ENCODE measurements around the gene SLCO1A2. TPM values are rescaled to one million over a fixed set of nuclear protein-coding genes. Genes with fewer than 3 reads are reported as not detected.

The SLCO1A2 gene
- total RNA-seq, 1 experiment from 2014 or later = not detected

DNA sequence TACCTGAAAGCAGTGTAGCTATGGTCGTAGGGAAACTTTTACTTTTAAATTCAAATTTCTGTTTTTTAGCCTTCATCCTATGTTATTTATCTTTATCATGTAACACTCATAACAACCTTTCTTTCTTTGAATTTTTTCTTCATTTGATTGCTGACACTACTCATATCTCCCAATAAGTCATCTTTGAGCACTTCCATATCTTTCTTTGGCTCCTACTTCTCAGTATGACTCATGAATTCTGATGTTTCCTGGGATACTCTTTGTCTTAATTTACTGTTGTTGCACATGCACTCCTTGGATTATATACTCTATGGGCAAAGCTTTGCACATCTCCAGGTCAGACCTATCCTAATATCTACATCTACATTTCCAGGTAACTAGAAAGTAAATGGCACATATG is 19.9 kb upstream of the SLCO1A2 start:
- no TSS peak for BruUV-seq (replicated peaks)
- TF ChIP-seq, protein P1, sequence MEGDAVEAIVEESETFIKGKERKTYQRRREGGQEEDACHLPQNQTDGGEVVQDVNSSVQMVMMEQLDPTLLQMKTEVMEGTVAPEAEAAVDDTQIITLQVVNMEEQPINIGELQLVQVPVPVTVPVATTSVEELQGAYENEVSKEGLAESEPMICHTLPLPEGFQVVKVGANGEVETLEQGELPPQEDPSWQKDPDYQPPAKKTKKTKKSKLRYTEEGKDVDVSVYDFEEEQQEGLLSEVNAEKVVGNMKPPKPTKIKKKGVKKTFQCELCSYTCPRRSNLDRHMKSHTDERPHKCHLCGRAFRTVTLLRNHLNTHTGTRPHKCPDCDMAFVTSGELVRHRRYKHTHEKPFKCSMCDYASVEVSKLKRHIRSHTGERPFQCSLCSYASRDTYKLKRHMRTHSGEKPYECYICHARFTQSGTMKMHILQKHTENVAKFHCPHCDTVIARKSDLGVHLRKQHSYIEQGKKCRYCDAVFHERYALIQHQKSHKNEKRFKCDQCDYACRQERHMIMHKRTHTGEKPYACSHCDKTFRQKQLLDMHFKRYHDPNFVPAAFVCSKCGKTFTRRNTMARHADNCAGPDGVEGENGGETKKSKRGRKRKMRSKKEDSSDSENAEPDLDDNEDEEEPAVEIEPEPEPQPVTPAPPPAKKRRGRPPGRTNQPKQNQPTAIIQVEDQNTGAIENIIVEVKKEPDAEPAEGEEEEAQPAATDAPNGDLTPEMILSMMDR (IDR thresholded peaks at IDR 0.05; ENCODE audit: unreplicated experiment) = no peak
- ChIA-PET CTCF (no interaction called here), POLR2A (interaction anchor here (0.6 kb wide), 1 partner anchor 16 kb away, joined by 3 read pairs; no protein-coding TSS in a partner anchor)
- Mint-ChIP-seq H3K4me1 (ENCODE audit: insufficient read depth, unreplicated experiment) (no peaks in the 10 kb centered on the region), H3K9me3 (ENCODE audit: unreplicated experiment) (no peaks in the 10 kb centered on the region), H3K4me3 (ENCODE audit: unreplicated experiment) (no peak overlapping the region), H3K36me3 (ENCODE audit: insufficient read depth, unreplicated experiment) (no peaks in the 10 kb centered on the region), H3K27me3 (ENCODE audit: insufficient read depth, unreplicated experiment) (peaks cover 78% of the 10 kb centered on the region), H3K27ac (ENCODE audit: low read depth, unreplicated experiment) (no peak overlapping the region)
- intact Hi-C loops (cut with micrococcal nuclease) = no loop called here
- DNase-seq (ENCODE audit: unreplicated experiment) = no peak

DNA sequence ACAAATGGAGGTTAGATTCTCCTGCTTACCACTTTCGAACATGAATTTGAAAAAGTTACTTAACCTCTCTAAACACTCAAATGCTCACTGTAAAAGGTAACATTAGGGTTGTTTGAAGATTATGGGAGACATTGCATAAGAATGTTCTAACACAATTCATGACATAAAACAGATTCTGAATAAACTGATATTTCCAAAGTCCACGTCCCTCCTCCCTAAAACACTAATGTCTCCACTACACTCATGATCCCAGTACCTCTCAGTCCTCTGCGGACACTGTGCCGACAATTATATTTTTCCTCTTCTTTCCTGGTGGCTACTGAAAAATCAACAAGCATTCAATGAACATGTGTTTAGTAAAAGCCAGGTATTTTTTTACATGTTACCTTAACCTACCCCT is 19.2 kb upstream of the SLCO1A2 start:
- peaks cover 78% of the 10 kb centered on the region for H3K27me3 Mint-ChIP-seq (ENCODE audit: insufficient read depth, unreplicated experiment)
- no TSS peak for BruUV-seq (replicated peaks)
- no peak for DNase-seq (ENCODE audit: unreplicated experiment)
- ChIA-PET POLR2A (no interaction called here), CTCF (no interaction called here)
- TF ChIP-seq, protein P1 (IDR thresholded peaks at IDR 0.05; ENCODE audit: unreplicated experiment) = no peak
- no peak overlapping the region for H3K27ac Mint-ChIP-seq (ENCODE audit: low read depth, unreplicated experiment)
- H3K9me3 Mint-ChIP-seq (ENCODE audit: unreplicated experiment) = no peaks in the 10 kb centered on the region
- intact Hi-C loops (cut with micrococcal nuclease) = no loop called here
- H3K36me3 Mint-ChIP-seq (ENCODE audit: insufficient read depth, unreplicated experiment) = no peaks in the 10 kb centered on the region
- H3K4me1 Mint-ChIP-seq (ENCODE audit: insufficient read depth, unreplicated experiment) = no peaks in the 10 kb centered on the region
- H3K4me3 Mint-ChIP-seq (ENCODE audit: unreplicated experiment) = no peak overlapping the region

DNA sequence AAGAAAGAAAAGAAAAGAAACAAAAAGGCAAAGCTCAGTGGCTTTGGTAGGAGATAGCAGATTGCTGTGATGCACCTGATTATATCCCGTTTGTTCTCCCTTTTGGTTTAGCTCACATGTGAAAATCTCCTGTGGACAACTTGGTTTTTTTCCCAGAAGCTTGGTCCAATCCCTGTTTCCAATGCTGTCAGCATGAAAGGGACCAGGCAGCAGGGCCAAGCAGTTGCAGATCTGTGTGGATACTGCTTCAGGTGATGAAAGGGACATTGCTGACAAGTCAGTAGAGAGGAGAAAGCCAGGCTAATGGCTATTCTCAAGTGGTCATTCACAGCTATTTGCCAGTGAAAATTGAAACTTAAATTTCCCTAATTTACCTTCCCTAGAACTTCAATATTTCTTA is 18.8 kb upstream of the SLCO1A2 start:
- H3K27me3 Mint-ChIP-seq (ENCODE audit: insufficient read depth, unreplicated experiment) = peaks cover 80% of the 10 kb centered on the region

DNA sequence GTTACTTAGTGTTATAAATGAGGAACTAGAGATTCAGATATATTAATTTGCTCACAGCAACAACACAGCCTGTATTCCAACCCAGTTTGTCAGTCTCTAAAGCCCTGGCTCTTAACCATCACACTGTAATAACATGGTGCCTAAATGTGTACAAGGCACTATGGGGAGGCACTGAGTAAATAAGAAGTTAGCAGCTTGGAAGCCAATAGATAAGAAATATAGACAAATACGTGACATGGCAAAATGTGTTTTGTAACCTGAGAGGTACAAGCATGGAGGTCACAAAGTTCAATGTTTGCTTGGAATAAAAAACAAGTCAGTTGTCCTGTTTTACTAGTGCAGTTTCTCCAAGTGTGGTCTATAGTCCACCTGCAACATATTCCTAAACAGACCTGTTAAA is 16.3 kb upstream of the SLCO1A2 start:
- TF ChIP-seq, protein P1 (IDR thresholded peaks at IDR 0.05; ENCODE audit: unreplicated experiment) = no peak
- Mint-ChIP-seq H3K4me1 (ENCODE audit: insufficient read depth, unreplicated experiment) (no peaks in the 10 kb centered on the region), H3K4me3 (ENCODE audit: unreplicated experiment) (no peak overlapping the region), H3K27me3 (ENCODE audit: insufficient read depth, unreplicated experiment) (peaks cover 86% of the 10 kb centered on the region), H3K27ac (ENCODE audit: low read depth, unreplicated experiment) (no peak overlapping the region), H3K9me3 (ENCODE audit: unreplicated experiment) (no peaks in the 10 kb centered on the region), H3K36me3 (ENCODE audit: insufficient read depth, unreplicated experiment) (no peaks in the 10 kb centered on the region)
- intact Hi-C loops (cut with micrococcal nuclease) = no loop called here
- no peak for DNase-seq (ENCODE audit: unreplicated experiment)
- no TSS peak for BruUV-seq (replicated peaks)
- POLR2A ChIA-PET = no interaction called here
- CTCF ChIA-PET = no interaction called here

More for the DNA sequence above, 18.8 kb upstream of the SLCO1A2 start:
- no peak for DNase-seq (ENCODE audit: unreplicated experiment)
- Mint-ChIP-seq H3K36me3 (ENCODE audit: insufficient read depth, unreplicated experiment) (no peaks in the 10 kb centered on the region), H3K27ac (ENCODE audit: low read depth, unreplicated experiment) (no peak overlapping the region), H3K4me1 (ENCODE audit: insufficient read depth, unreplicated experiment) (no peaks in the 10 kb centered on the region), H3K4me3 (ENCODE audit: unreplicated experiment) (no peak overlapping the region), H3K9me3 (ENCODE audit: unreplicated experiment) (no peaks in the 10 kb centered on the region)
- intact Hi-C loops (cut with micrococcal nuclease) = no loop called here
- no TSS peak for BruUV-seq (replicated peaks)
- TF ChIP-seq, protein P1 (IDR thresholded peaks at IDR 0.05; ENCODE audit: unreplicated experiment) = no peak
- ChIA-PET CTCF (interaction anchor here (0.6 kb wide), 1 partner anchor 8 kb away, joined by 3 read pairs; no protein-coding TSS in a partner anchor), POLR2A (no interaction called here)
